GM12872 (cell line): ENCODE results near the gene EIPR1.

Experiments used
- TF ChIP-seq, protein P1 (sequence below): IDR thresholded peaks from 3 replicates; pipeline ENCODE4 v1.5.1; 2011; ENCODE audit warnings: low read depth, mild to moderate bottlenecking, low read length, moderate library complexity; ENCODE audit not compliant: insufficient read depth

Gene EIPR1

DNA sequence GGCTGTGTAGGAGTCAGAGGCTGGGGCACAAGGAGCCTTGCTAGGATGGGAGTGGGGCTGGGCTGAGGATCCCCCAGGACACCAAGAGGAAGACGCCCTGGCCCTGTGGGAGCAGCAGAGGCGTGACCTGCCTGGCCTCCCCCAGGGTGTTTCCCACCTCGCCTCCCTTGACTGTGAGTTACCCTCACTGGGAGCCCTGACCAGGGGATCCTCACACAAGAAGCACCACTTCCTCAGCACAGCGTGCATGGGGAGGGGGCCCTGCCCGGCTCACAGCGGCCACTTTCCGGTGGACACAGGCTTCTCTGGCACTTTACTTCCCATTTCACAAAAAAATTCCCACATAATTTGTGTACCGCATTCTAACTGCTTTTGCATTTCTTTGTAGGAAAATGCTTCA lies 187.7 kb downstream of the EIPR1 start:
- TF ChIP-seq, protein P1, sequence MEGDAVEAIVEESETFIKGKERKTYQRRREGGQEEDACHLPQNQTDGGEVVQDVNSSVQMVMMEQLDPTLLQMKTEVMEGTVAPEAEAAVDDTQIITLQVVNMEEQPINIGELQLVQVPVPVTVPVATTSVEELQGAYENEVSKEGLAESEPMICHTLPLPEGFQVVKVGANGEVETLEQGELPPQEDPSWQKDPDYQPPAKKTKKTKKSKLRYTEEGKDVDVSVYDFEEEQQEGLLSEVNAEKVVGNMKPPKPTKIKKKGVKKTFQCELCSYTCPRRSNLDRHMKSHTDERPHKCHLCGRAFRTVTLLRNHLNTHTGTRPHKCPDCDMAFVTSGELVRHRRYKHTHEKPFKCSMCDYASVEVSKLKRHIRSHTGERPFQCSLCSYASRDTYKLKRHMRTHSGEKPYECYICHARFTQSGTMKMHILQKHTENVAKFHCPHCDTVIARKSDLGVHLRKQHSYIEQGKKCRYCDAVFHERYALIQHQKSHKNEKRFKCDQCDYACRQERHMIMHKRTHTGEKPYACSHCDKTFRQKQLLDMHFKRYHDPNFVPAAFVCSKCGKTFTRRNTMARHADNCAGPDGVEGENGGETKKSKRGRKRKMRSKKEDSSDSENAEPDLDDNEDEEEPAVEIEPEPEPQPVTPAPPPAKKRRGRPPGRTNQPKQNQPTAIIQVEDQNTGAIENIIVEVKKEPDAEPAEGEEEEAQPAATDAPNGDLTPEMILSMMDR: no peak

DNA sequence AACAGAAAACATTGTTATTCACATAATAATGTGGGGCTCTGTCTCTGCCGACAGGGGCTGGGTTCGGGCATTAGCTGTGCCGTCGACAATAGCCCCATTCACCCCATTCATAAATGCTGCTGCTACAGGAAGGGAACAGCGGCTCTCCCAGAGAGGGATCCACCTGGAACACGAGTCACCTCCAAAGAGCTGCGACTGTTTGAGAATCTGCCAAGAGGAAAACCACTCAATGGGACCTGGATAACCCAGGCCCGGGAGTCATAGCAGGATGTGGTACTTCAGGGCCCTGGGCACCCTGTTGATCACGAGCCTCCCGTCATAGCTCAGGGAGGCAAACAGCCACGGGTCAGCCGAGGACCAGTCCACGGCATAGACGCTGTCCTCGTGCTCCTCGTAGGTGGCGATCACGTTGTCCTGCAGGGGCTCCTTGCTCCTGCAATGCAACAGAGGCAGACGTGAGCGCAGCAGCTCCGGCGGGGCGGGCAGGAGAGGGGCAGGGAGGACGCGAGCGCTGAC lies 188.5 kb downstream of the EIPR1 start:
- TF ChIP-seq, protein P1: no peak

- TF ChIP-seq, protein P1: no peak
Observed at GRCh38 chr2:3188405-3188946, 189.1 kb downstream of the EIPR1 start.

GRCh38 chr2:3187467-3187866 lies 190.2 kb downstream of the EIPR1 start:
- TF ChIP-seq, protein P1: no peak

- TF ChIP-seq, protein P1: no peak
Observed at GRCh38 chr2:3186766-3187165, 190.9 kb downstream of the EIPR1 start.

DNA sequence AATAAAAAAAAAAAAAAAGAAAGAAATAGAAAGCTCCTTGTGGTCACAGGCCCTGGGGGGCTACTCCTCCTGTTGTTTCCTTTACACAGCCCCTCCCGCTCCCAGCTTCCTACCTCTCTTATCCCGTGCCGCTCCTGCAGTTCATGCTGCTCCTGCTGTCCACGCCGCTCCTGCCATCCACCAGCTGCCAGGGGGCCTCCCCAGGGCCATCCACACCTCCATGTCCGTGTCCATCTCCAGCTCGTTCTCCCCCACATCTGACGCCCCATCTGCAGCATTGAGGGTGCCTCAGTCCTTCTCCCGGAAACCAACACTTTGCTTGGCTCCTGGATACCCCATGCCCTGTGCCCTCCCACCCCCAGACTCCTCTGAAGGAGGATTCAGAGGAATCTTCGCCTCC lies 191.7 kb downstream of the EIPR1 start:
- TF ChIP-seq, protein P1: no peak

DNA sequence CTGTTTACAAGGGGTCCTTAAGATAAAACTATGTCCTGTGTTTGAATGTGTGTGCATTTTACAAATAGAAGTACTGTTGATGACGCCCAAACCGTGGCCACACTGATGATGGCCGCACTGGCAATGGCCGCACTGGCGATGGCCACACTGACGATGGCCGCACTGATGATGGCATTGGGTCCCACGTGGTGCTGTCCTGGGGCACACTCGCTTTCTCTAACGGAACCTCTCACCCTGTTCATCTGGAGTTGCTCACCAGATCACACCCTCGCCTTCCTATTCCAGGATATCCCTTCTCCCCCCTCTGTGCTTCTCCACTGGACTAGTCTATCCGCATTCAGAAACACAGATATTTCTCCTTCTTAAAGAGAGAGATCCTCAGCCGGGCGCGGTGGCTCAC lies 192.4 kb downstream of the EIPR1 start:
- TF ChIP-seq, protein P1: no peak
